Mammary epithelial cell (primary cell): ENCODE data around the gene CACNG4.

Experiments used
- EZH2 ChIP-seq: IDR thresholded peaks from 2 replicates; pipeline ENCODE4 v1.6.1; 2012; ENCODE audit warnings: low read length, inconsistent platforms, borderline replicate concordance
- TF ChIP-seq, protein P1 (sequence below), 2 donors: IDR thresholded peaks in 1 of 2; conservative IDR thresholded peaks in 1 of 2; 2 replicates each; pipeline ENCODE4 v1.5.1; 2011 to 2012; ENCODE audit warnings: inconsistent platforms in 2 of 2, low read length in 2 of 2, mild to moderate bottlenecking in 2 of 2, control low read depth in 1 of 2, low read depth in 1 of 2; ENCODE audit not compliant: insufficient read depth in 1 of 2; ENCODE audit errors: extremely low read depth in 1 of 2

DNA sequence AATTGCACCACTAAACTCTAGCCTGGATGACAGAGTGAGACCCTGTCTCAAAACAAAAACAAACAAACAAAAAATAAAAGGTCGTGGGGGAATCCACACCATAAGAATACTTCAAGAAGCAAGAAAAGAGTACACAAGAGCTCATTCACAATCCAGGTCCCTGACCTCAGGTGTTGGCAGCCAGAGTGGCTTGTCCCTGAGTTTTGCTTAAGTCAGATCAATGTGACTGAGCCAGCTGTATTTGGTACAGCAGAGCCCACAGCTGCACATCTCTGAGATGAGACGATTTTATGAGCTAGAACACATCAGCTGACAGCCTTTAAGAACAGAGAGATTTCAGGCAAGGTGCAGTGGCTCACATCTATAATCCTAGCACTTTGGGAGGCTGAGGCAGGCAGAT is 102.2 kb downstream of the CACNG4 start:
- TF ChIP-seq, protein P1, sequence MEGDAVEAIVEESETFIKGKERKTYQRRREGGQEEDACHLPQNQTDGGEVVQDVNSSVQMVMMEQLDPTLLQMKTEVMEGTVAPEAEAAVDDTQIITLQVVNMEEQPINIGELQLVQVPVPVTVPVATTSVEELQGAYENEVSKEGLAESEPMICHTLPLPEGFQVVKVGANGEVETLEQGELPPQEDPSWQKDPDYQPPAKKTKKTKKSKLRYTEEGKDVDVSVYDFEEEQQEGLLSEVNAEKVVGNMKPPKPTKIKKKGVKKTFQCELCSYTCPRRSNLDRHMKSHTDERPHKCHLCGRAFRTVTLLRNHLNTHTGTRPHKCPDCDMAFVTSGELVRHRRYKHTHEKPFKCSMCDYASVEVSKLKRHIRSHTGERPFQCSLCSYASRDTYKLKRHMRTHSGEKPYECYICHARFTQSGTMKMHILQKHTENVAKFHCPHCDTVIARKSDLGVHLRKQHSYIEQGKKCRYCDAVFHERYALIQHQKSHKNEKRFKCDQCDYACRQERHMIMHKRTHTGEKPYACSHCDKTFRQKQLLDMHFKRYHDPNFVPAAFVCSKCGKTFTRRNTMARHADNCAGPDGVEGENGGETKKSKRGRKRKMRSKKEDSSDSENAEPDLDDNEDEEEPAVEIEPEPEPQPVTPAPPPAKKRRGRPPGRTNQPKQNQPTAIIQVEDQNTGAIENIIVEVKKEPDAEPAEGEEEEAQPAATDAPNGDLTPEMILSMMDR (conservative IDR thresholded peaks at IDR 0.05 in 1 of 2, IDR thresholded peaks at IDR 0.05 in 1 of 2; ENCODE audit: extremely low read depth in 1 of 2, insufficient read depth in 1 of 2, low read depth in 1 of 2, low read length in 2 of 2): no peak
- TF ChIP-seq EZH2: no peak
